Suprapubic skin (tissue), 4 donors: ENCODE data around the gene HELZ.

ENCODE experiments used
- CTCF ChIP-seq, 2 donors: fragments of 200-600 bp in 1 of 2; fragments of 450-650 bp in 1 of 2; sonication (generic) in 1 of 2; IDR thresholded peaks; one replicate each; pipeline ENCODE4 v1.5.1; 2016 to 2019; ENCODE audit warnings: antibody characterized with exemption in 2 of 2, mild to moderate bottlenecking in 1 of 2, moderate library complexity in 1 of 2
- EP300 ChIP-seq: sonication (generic); formaldehyde crosslinking; IDR thresholded peaks from one replicate; pipeline ENCODE4 v1.6.1; 2017; ENCODE audit warnings: antibody characterized with exemption
- POLR2A ChIP-seq, 2 donors: fragments of 450-650 bp; IDR thresholded peaks; one replicate each; pipeline ENCODE4 v1.6.1; 2017; ENCODE audit warnings: antibody characterized with exemption in 2 of 2, mild to moderate bottlenecking in 2 of 2, moderate library complexity in 2 of 2
- POLR2AphosphoS5 ChIP-seq, 3 donors: sonication (generic); formaldehyde crosslinking; IDR thresholded peaks; one replicate each; pipeline ENCODE4 v1.6.1; 2017; ENCODE audit warnings: antibody characterized with exemption in 3 of 3

- TF ChIP-seq POLR2AphosphoS5 (IDR thresholded peaks at IDR 0.05): no peak
- no peak for TF ChIP-seq CTCF (IDR thresholded peaks at IDR 0.05)
- no peak for TF ChIP-seq EP300
- no peak for TF ChIP-seq POLR2A (IDR thresholded peaks at IDR 0.05)
Observed at GRCh38 chr17:67198131-67198530, 46.9 kb downstream of the HELZ start.
